Natural killer cell treated with Interleukin-12 subunit alpha and Interleukin-12 subunit beta and Interleukin-15 and Interleukin-18, amount 100 ng/mL, for 72 hours (primary cell): ENCODE results near the gene EZR. TPM values are rescaled to one million over a fixed set of nuclear protein-coding genes. Genes with fewer than 3 reads are reported as not detected.

Source experiments
- ATAC-seq, 2 donors: fragments of 150-1000 bp; cut with Tn5 transposase in 1 of 2; sonication (Bioruptor Pico), chemical (Tn5 transposase) in 1 of 2; 2 replicates each; pipeline ENCODE4 v1.10.0; 2021
- DNase-seq: peaks from one replicate; pipeline ENCODE4 v3.0.0; 2022; ENCODE audit warnings: low spot score
- H3K27ac Mint-ChIP-seq, 2 donors: 1 replicate in 1 of 2; 2 replicates in 1 of 2; pipeline ENCODE4 v1.8.0; 2022; ENCODE audit warnings: mixed read lengths in 2 of 2, mild to moderate bottlenecking in 1 of 2, moderate library complexity in 1 of 2
- H3K27me3 Mint-ChIP-seq, 2 donors: 1 replicate in 1 of 2; 2 replicates in 1 of 2; pipeline ENCODE4 v1.8.0; 2022; ENCODE audit warnings: mixed read lengths in 2 of 2
- H3K36me3 Mint-ChIP-seq: one replicate; pipeline ENCODE4 v1.8.0; 2022; ENCODE audit warnings: mixed read lengths
- H3K4me1 Mint-ChIP-seq, 2 donors: 1 replicate in 1 of 2; 2 replicates in 1 of 2; pipeline ENCODE4 v1.8.0; 2022; ENCODE audit warnings: low read depth in 2 of 2, mixed read lengths in 2 of 2, mild to moderate bottlenecking in 1 of 2
- H3K4me3 Mint-ChIP-seq: one replicate; pipeline ENCODE4 v1.8.0; 2022; ENCODE audit warnings: mixed read lengths
- H3K9me3 Mint-ChIP-seq: 2 replicates; pipeline ENCODE4 v1.8.0; 2022; ENCODE audit warnings: mixed read lengths
- total RNA-seq, 2 donors: library from RNA; stranded (reverse); gene quantifications; one replicate each; pipeline ENCODE4 v1.2.3, GENCODE V29; 2022

The EZR gene
- total RNA-seq, 2 donors from 2014 or later, result 71.0 to 135 TPM

GRCh38 chr6:158737082-158737709, 82.0 kb downstream of the EZR start:
- Mint-ChIP-seq H3K36me3 (peaks cover 45% of the 10 kb centered on the region), H3K4me3 (no peak overlapping the region), H3K27me3 (no peaks in the 10 kb centered on the region), H3K27ac (no peak overlapping the region), H3K9me3 (peaks cover 2% of the 10 kb centered on the region), H3K4me1 (peaks cover 29 to 31% of the 10 kb centered on the region in 2 donors)
- ATAC-seq, result no peak
- no peak for DNase-seq

DNA sequence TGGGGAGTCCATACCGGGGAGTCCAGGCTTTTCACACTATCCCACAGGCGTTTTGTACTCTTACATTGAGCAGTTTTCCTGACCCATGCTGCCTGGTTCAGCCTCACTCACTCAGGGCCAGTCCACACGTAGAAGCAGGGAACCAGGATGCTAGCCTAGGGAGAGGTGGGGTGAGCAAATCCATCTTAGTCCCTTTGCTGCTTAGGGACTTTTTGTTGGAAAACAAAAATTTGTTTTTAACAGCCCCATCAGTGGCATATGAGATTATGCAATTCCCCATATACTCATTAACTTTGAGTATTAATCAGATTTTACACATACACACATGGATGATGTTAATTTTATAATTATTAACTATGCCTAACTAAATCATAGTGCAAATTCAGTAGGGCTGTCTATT, 84.2 kb downstream of the EZR start:
- Mint-ChIP-seq H3K4me3 (no peak overlapping the region), H3K36me3 (peaks cover 45% of the 10 kb centered on the region), H3K9me3 (peaks cover 2% of the 10 kb centered on the region), H3K27me3 (no peaks in the 10 kb centered on the region), H3K4me1 (peaks cover 24 to 28% of the 10 kb centered on the region in 2 donors), H3K27ac (peak overlapping the region; percentile 27 to 53)
- ATAC-seq (peak in 1 of 2 donors; percentile 13), DNase-seq (no peak)

DNA sequence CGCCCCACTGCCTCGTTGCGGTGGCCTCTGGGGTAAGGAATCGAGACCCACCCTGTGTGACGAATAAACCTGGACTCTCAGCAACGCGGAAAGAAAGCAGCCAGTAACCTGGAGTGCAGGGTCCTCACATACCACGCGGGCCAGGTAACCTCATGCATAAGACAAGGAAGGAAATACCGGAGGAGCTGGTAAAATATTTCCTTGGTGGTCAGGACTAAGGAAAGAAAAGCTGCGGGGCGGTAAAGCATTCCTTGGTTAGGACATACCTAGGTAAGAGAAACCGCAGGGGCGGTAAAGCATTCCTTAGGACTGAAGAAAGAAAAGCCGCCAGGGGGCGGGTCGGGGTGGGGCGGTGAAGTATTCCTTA, 88.6 kb downstream of the EZR start:
- H3K4me3 Mint-ChIP-seq, result no peak overlapping the region
- no peaks in the 10 kb centered on the region for H3K27me3 Mint-ChIP-seq
- H3K4me1 Mint-ChIP-seq, result peaks cover 8 to 10% of the 10 kb centered on the region in 2 donors
- DNase-seq (no peak), ATAC-seq (no peak)
- no peak overlapping the region for H3K27ac Mint-ChIP-seq
- no peaks in the 10 kb centered on the region for H3K9me3 Mint-ChIP-seq
- H3K36me3 Mint-ChIP-seq, result peaks cover 46% of the 10 kb centered on the region

DNA sequence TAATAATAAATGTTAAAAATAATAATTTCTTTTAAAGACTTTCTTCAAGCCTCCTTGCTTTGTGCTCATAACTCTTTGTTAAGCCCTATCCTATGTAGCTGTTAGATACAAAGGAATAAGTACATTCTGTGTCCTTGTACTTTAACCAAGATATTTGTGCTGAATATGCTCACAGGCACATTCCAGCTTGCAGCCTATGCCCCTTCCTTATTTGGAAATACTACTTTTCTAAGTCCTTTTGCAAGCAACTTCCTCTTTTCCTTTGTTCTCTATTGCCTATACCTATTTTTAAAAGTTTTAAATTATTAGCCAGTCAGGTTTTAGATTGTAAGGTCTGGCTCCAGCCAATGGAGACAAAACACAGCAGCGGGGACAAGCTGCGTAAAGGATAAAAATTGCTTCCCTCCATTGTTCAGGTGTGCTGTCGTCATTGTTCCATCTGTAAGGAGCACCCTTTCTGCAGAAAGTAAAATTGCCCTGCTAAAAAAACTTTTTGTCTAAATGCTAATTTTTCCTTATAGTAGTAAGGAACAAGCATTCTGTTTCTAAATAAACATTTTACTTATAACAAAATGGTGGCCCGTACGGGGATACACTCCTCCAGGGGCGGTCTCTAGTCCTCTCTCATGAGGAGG, 89.1 kb downstream of the EZR start:
- no peak for ATAC-seq
- Mint-ChIP-seq H3K4me1 (peaks cover 5 to 10% of the 10 kb centered on the region in 2 donors), H3K9me3 (no peaks in the 10 kb centered on the region), H3K36me3 (peaks cover 50% of the 10 kb centered on the region), H3K4me3 (no peak overlapping the region), H3K27ac (no peak overlapping the region), H3K27me3 (no peaks in the 10 kb centered on the region)
- DNase-seq, result no peak

- DNase-seq (no peak), ATAC-seq (no peak)
- Mint-ChIP-seq H3K9me3 (no peaks in the 10 kb centered on the region), H3K27me3 (no peaks in the 10 kb centered on the region), H3K27ac (no peak overlapping the region), H3K36me3 (peaks cover 44% of the 10 kb centered on the region), H3K4me1 (peaks cover 19 to 20% of the 10 kb centered on the region in 2 donors), H3K4me3 (no peak overlapping the region)
Observed at GRCh38 chr6:158725704-158726103, 93.5 kb downstream of the EZR start.

- peaks cover 47 to 50% of the 10 kb centered on the region in 2 donors for H3K4me1 Mint-ChIP-seq
Observed at GRCh38 chr6:158722176-158722729, 96.9 kb downstream of the EZR start.

GRCh38 chr6:158718461-158719046, 100.6 kb downstream of the EZR start:
- DNase-seq, result no peak
- ATAC-seq, result no peak
- Mint-ChIP-seq H3K9me3 (no peaks in the 10 kb centered on the region), H3K4me3 (peak overlapping the region; percentile 85), H3K27me3 (no peaks in the 10 kb centered on the region), H3K4me1 (peaks cover 63 to 69% of the 10 kb centered on the region in 2 donors), H3K36me3 (peaks cover 24% of the 10 kb centered on the region), H3K27ac (peak overlapping the region; percentile 84 to 94)

More at GRCh38 chr6:158722176-158722729, 96.9 kb downstream of the EZR start:
- peaks cover 30% of the 10 kb centered on the region for H3K36me3 Mint-ChIP-seq
- H3K27me3 Mint-ChIP-seq, result no peaks in the 10 kb centered on the region
- H3K27ac Mint-ChIP-seq, result no peak overlapping the region
- no peaks in the 10 kb centered on the region for H3K9me3 Mint-ChIP-seq
- DNase-seq, result no peak
- ATAC-seq, result no peak
- no peak overlapping the region for H3K4me3 Mint-ChIP-seq

DNA sequence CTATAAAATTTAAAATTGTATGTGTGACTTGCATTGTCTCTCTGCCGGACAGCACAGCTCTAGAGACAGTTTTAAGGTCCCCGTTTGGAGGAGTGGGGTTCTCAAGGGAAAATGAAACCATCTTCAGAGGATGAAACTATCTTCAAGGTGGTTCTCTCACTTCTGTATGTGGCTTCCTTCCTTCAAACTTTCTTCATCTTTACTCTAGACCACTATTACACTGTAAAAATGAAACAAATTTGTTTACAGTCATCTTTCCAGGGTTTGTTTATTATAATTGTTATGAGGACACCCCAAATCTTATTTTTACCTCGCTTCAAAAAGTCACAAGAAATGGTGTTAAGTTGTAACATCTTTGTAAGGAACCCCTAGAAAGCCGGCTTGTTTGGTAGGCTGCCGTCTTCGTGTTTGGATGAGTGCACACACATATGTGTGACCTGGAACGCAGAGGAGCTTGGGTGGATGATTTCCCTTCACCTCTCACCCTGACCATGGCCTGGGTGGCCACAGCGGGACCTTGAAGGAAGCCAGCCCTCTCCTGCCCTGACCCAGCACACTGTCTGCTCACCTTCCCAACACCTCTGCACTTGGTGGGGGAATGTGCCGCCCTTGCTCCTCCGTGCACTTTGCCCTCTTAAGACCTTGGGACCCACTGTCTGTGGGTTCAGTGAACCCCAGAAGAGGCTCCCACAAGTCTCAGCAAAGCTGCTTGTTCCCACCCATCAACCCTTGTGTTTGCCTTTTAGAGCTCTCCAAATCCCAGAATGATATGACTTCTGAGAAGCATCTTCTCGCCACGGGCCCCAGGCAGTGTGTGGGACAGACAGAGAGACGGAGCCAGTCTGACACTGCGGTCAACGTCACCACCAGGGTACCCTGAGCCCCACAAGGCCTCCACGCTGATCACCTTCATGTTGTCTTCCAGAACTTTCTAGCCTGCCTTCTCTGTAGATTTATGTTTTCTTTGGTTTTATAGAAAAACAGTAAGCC, 101.5 kb downstream of the EZR start:
- H3K36me3 Mint-ChIP-seq, result peaks cover 26% of the 10 kb centered on the region
- H3K27ac Mint-ChIP-seq, result peak overlapping the region; percentile 84 to 94
- H3K4me1 Mint-ChIP-seq, result peaks cover 70 to 72% of the 10 kb centered on the region in 2 donors
- H3K27me3 Mint-ChIP-seq, result no peaks in the 10 kb centered on the region
- H3K9me3 Mint-ChIP-seq, result no peaks in the 10 kb centered on the region
- H3K4me3 Mint-ChIP-seq, result peak overlapping the region; percentile 85
- ATAC-seq (peak; percentile 68 to 71), DNase-seq (no peak)

Other genes starting within 250 kb of the EZR start
- 100 to 1,000 TPM; 117 to 157 TPM for gene DYNLT1, start 174.6 kb downstream of the EZR start, total RNA-seq
- 100 to 1,000 TPM; 199 to 246 TPM for gene SYTL3, start 169.3 kb downstream of the EZR start, total RNA-seq
- gene RSPH3, start 180.8 kb upstream of the EZR start, total RNA-seq, result 1 to 10 TPM; 1.9 to 2.4 TPM
- gene TAGAP, start 225.6 kb upstream of the EZR start, total RNA-seq, result 10 to 100 TPM; 39.6 to 46.8 TPM